ENCODE measurements around the gene TNFRSF4. TPM values are rescaled to one million over a fixed set of nuclear protein-coding genes. Genes with fewer than 3 reads are reported as not detected.
A peak's percentile ranks its signal among the peaks of the same experiment; 100 is the strongest.
"Not testable (repeated sequence)": the region's sequence is repeated elsewhere in the genome, so short reads cannot be mapped to it uniquely, and the experiment has no call there.

The TNFRSF4 gene
- total and polyA plus RNA-seq, 2 donors from 2014 or later: 3.3 to 5.1 TPM

DNA sequence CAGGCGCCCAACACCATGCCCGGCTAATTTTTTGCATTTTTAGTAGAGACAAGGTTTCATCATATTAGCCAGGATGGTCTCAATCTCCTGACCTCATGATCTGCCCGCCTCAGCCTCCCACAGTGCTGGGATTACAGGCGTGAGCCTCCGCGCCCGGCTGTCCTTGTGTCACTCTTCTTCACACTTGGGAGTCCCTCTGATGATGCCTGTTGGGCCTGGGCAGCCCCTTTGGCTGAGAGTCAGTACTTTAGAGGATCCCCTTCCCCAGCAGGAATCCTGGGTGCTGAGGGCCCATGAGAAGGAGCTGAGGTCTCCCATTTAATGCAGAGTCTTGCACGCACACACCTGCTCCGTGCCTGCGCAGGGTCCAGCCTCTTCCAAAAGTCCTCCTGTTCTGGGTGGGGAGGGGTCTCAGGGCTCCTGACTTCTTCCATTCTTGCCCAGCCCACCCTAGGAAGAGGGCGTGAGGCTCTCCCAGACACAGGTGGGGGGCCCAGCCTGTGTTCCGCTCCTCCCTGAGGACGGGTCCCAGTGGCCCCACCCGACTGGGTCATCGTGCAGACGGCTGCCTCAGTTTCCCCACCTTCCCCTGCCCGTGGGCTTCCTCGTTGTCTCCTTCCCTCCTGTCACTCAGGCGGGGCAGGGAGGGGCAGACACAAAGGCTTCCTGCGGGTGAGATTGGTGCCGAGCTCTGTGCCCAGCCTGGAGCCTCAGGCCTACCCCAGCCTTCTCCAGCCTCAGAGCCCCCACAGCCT, 36.3 kb downstream of the TNFRSF4 start:
- H3K9ac ChIP-seq (ENCODE audit: low read length in 3 of 3): no peak overlapping the region
- peaks cover 2% of the 10 kb centered on the region for H3K27me3 ChIP-seq (ENCODE audit: control insufficient read depth, insufficient read depth, low read length)
- no peaks in the 10 kb centered on the region for H3K36me3 ChIP-seq (ENCODE audit: control insufficient read depth in 2 of 3, insufficient read depth in 3 of 3, low read length in 3 of 3)
- H3K27ac ChIP-seq (ENCODE audit: low read depth in 2 of 2, low read length in 2 of 2): no peak overlapping the region
- FAIRE-seq (no peak), DNase-seq (peak in 2 of 5 donors; percentile 49 to 53)
- TF ChIP-seq, protein P1, sequence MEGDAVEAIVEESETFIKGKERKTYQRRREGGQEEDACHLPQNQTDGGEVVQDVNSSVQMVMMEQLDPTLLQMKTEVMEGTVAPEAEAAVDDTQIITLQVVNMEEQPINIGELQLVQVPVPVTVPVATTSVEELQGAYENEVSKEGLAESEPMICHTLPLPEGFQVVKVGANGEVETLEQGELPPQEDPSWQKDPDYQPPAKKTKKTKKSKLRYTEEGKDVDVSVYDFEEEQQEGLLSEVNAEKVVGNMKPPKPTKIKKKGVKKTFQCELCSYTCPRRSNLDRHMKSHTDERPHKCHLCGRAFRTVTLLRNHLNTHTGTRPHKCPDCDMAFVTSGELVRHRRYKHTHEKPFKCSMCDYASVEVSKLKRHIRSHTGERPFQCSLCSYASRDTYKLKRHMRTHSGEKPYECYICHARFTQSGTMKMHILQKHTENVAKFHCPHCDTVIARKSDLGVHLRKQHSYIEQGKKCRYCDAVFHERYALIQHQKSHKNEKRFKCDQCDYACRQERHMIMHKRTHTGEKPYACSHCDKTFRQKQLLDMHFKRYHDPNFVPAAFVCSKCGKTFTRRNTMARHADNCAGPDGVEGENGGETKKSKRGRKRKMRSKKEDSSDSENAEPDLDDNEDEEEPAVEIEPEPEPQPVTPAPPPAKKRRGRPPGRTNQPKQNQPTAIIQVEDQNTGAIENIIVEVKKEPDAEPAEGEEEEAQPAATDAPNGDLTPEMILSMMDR (IDR thresholded peaks at IDR 0.05; ENCODE audit: borderline replicate concordance, extremely low read depth, insufficient read depth): no peak
- H3K9me3 ChIP-seq (ENCODE audit: control insufficient read depth in 2 of 3, insufficient read depth in 1 of 3, low read length in 3 of 3): no peaks in the 10 kb centered on the region
- no peak overlapping the region for H3K4me3 ChIP-seq (ENCODE audit: low read length in 3 of 3)
- intact Hi-C loops (cut with DNase I): no loop called here
- H3K4me1 ChIP-seq (ENCODE audit: control insufficient read depth in 2 of 3, insufficient read depth in 2 of 3, low read depth in 1 of 3, low read length in 3 of 3): peaks cover 0 to 2% (median 0%) of the 10 kb centered on the region in 3 donors

DNA sequence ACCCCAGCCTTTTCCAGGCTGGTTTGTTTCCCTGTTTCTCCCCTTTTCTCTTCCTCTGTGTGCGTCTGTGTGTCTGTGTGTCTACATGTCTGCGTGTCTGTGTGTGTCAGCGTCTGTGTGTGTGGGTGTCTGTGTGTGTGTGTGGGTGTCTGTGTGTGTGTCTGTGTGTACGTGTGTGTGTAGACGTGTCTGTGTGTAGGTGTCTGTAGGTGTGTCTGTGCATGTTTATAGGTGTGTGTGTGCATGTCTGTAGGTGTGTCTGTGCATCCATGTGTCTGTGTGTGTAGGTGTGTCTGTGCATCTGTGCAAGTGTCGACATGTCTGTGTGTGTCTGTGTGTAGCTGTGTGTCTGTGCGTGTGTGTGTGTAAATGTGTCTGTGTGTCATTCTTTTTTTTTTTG, 37.0 kb downstream of the TNFRSF4 start:
- Histone ChIP-seq H3K9ac (ENCODE audit: low read length in 3 of 3) (no peak overlapping the region), H3K36me3 (ENCODE audit: control insufficient read depth in 2 of 3, insufficient read depth in 3 of 3, low read length in 3 of 3) (no peaks in the 10 kb centered on the region), H3K27ac (ENCODE audit: low read depth in 2 of 2, low read length in 2 of 2) (no peak overlapping the region), H3K9me3 (ENCODE audit: control insufficient read depth in 2 of 3, insufficient read depth in 1 of 3, low read length in 3 of 3) (no peaks in the 10 kb centered on the region), H3K4me1 (ENCODE audit: control insufficient read depth in 2 of 3, insufficient read depth in 2 of 3, low read depth in 1 of 3, low read length in 3 of 3) (peaks cover 0 to 2% (median 0%) of the 10 kb centered on the region in 3 donors), H3K27me3 (ENCODE audit: control insufficient read depth, insufficient read depth, low read length) (peaks cover 2% of the 10 kb centered on the region), H3K4me3 (ENCODE audit: low read length in 3 of 3) (peak overlapping the region in 1 of 3 donors; percentile 26)
- TF ChIP-seq, protein P1 (IDR thresholded peaks at IDR 0.05; ENCODE audit: borderline replicate concordance, extremely low read depth, insufficient read depth): no peak
- no peak for FAIRE-seq
- intact Hi-C loops (cut with DNase I): no loop called here
- peak in 1 of 5 donors; percentile 12 for DNase-seq

DNA sequence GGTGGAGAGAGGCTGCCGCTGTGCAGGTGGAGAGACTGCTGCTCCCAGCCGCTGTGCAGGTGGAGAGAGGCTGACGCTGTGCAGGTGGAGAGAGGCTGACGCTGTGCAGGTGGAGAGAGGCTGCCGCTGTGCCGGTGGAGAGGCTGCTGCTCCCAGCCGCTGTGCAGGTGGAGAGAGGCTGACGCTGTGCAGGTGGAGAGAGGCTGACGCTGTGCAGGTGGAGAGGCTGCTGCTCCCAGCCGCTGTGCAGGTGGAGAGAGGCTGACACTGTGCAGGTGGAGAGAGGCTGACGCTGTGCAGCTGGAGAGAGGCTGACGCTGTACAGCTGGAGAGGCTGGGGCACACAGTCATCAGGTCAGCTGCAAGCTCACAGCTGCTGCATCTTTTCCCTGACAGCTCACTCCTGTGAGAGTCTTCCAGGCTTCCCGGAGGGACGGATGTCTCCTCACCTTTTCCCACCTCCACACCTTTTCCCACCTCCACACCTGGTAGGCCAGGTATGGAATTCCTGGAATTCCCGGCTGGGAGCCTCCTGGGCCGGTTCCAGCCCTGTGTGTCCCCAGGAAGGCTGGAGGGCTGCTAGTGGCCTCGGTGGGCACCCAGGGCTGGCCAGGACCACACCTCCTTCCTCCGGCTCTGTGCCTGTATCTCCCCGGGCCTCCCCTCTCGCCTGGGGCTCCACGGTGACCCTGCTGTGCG, 37.7 kb downstream of the TNFRSF4 start:
- FAIRE-seq; H3K27me3 ChIP-seq (ENCODE audit: control insufficient read depth, insufficient read depth, low read length); H3K9ac ChIP-seq (ENCODE audit: low read length in 3 of 3); H3K36me3 ChIP-seq (ENCODE audit: control insufficient read depth in 2 of 3, insufficient read depth in 3 of 3, low read length in 3 of 3); H3K4me3 ChIP-seq (ENCODE audit: low read length in 3 of 3); intact Hi-C loops (cut with DNase I); H3K4me1 ChIP-seq (ENCODE audit: control insufficient read depth in 2 of 3, insufficient read depth in 2 of 3, low read depth in 1 of 3, low read length in 3 of 3); H3K27ac ChIP-seq (ENCODE audit: low read depth in 2 of 2, low read length in 2 of 2); H3K9me3 ChIP-seq (ENCODE audit: control insufficient read depth in 2 of 3, insufficient read depth in 1 of 3, low read length in 3 of 3): not testable (repeated sequence)
- peak in 3 of 5 donors; percentile 40 to 61 (median 52) for DNase-seq
